Activated CD4-positive, alpha-beta T cell treated with anti-CD3 and anti-CD28 coated beads, Interleukin-2, amount 50 U/mL, for 48 hours (primary cell): ENCODE results near the gene GLG1.
"Not testable (repeated sequence)": the region's sequence is repeated elsewhere in the genome, so short reads cannot be mapped to it uniquely, and the experiment has no call there.

Source experiments
- DNase-seq, 2 experiments: peaks; one replicate each; pipeline ENCODE4 v3.0.0-alpha.2; 2020

Gene GLG1

DNA sequence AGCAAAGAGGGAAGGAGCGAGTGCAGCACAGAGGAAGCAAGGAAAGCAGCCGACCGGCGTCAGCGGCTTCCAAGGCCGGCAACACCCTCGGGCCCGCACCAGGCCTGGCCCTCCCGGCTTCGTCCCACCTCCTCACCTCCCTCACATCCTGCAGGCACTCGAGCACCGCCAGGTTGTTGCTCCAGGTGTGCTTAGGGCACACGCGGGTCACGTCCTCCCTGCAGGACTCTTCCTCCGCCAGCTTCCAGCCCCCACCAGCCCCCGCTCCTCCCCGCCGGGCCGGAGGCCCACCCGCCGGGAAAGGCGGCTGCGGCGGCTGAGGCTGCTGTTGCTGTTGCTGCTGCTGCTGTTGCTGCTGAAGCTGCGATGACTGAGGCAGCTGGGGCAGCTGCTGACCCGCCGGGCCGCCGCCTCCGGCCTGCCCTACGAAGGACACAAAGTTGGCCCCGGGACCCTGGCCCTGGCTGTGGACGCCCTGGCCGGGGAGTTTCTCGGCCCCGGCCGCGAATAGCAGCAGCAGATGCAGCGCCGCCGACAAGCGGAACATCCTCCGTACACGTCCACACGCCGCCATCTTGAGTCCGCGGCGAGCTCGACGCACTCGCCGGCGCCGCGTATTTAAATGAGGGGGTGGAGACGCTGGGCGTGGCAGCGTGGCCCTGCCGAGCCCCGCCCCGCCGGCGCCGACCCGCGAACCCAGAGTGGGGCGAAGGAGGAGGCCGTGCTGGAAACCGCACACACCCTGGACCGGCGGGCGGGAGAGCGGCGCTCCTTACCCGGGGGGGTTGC lies at the start of gene GLG1:
Gene GLG1 (minus strand): TSS at position 594 of the 789 bp plus-strand sequence. CDS start 20 bp downstream, at position 574.
- peak; percentile 91 to 92 for DNase-seq

DNA sequence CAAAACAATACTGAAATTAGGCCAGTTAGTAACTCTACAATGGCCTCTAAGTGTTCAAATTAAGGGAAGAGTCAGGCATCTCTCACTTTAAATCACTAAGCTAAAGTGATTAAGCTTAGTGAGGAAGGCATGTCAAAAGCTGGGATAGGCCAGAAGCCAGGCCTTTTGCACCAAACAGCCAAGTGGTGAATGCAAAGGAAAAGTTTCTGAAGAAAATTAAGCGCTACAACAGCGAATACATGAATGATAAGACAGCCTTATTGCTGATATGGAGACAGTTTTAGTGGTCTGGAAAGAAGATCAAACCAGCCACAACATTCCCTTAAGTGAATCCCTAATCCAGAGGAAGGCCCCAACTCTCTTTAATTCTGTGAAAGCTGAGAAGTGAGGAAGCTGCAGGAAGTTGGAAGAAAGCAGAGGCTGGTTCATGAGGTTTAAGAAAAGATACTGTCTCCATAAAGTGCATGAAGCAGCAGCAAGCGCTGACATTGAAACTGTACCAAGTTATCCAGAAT lies 47.7 kb upstream of the GLG1 start:
- DNase-seq = no peak

DNA sequence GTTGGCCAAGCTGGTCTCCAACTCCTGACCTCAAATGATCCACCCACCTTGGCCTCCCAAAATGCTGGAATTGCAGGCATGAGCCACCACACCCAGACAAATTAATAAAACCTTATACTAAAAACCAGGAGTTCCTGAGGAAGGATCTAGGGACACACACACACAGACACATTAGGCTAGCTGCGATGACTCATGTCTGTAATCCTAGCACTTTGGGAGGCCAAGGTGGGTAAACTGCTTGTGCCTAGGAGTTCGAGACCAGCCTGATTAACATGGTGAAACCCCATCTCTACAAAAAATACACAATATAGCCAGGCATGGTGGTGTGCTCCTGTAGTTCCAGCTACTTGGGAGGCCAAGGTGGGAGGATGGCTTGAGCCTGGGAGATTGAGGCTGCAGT lies 46.0 kb upstream of the GLG1 start:
- DNase-seq = not testable (repeated sequence)

DNA sequence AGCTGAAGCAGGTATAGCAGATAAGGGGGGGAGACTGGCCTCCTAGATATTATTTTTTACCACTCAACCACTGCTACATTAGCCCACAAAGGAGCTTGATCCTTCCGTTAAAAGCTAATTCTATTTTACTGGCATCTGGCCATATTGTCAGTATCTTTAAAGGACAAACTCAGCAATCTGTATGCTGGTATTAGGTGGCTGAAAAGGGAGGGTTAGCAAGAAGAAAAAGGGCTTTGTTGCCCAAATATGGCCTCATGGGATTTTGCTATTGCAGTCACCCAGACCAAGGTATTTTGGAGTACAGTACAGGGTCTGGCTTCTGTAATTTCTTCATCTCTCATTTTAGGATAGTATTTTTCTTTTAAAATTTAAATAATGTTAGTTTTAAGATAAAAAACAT lies 45.3 kb upstream of the GLG1 start:
- no peak for DNase-seq

DNA sequence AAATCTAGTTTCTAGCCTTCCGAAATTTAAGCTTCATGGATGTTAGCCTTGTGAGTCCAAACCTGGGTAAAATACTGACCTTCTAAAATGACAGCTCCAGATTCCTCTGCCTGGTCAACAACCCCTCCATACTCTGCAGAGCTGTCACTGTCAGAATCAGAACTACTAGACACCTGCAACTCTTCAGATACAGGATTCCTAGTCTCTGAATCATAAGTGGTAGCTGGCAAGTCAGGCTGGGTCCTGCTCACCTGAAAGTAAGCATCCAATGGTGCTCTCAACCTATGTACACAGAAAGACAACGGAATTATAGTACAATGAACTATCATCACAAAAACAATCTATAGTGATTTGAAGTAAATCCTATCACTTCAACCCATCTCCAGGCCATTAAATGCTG lies 44.9 kb upstream of the GLG1 start:
- no peak for DNase-seq

DNA sequence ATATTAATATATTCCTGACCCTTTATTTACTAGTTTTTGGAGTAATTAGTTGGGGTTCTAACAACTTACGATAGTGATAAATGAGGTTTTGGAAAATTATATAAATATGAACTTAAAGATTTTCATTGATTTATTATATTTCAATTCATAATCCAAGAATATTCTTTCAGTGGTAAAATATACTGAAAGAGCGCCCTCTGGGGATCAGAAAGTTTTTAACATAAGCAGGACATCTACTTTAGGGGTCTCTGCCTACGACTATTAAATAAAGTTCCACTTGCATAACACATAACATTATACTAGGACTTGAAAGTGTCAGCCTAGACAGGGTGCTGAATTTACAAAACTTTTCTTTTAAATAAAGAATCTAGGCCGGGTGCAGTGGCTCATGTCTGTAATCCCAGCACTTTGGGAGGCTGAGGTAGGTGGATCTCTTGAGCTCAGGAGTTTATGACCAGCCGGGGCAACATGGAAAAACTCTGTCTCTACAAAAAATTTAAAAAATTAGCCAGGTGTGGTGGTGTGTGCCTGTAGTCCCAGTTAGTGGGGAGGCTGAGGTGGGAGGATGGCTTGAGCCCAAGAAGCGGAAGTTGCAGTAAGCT lies 44.2 kb upstream of the GLG1 start:
- DNase-seq = no peak

DNA sequence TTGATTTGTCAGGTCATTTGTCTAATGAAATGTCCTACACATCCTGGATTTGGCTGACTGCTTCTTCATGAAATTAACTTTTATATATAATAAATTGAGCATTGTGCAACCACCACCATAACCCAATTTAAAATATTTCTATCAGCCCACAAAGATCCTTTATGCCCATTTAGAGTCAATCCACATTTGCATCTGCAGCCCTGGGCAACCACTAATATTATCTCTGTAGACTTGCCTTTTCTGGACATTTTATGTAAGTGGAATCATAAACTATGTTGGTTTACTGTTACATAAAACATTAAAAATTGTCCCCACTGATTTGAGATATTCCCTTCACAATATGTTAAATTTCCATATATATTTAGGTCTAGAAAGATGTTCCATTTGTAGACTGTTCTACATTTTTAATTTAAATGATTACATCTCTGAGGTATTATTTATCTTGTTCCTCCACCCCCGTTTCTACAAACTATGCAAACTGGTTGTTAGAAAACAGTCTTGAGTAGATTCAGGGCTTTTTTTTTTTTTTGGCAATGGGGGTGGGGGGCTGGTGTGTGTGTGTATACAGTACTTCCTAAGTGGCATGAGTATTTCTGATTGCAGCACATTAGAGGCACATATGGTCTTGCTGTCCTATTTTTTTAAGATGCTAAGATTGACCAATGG lies 43.1 kb upstream of the GLG1 start:
- DNase-seq = no peak

DNA sequence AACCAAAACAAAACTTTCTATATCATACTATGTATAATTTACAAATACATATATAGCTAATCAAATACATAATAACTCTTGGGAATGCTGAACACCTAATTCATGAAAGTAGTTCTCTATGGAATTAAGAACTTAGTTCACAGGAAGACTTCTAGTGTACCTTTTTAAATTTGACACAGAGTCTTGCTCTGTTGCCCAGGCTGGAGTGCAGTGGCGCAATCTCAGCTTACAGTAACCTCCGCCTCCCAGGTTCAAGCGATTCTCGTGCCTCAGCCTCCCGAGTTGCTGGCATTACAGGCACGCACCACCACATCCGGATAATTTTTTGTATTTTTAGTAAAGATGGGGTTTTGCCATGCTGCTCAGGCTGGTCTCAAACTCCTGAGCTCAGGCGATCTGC lies 35.1 kb upstream of the GLG1 start:
- no peak for DNase-seq

DNA sequence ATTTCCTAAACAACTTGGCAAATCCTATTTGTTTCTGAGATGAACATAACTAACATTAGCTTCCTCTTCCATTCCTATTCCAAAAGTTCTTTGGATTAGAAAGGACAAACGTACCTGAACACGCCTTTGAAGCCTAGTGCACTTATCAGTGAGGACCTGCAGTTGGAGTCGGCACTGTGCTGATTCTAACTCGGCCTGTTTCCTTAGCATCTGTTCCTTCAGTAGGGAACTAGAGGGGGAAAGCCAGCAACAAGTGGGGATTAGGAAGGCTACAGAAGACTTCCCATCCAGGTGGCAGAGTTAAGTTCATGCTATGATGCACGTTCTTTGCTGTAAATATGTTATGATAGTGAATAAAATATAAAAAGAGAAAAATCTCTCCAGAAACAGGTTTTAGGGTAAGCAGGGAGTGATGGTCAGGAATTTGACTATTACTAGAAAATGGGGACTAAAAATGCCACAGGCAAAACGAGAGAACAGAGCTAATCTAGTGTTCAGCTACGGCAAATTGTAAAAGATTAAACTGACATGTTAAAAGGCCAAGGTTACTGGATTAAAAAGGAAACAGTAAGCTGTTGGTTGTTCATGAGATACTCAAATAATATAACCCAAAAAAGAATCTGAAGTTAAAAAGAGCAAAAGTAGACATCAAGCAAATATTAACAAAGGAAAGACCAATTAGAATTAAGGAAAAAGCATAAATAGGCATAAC lies 31.0 kb upstream of the GLG1 start:
- no peak for DNase-seq

DNA sequence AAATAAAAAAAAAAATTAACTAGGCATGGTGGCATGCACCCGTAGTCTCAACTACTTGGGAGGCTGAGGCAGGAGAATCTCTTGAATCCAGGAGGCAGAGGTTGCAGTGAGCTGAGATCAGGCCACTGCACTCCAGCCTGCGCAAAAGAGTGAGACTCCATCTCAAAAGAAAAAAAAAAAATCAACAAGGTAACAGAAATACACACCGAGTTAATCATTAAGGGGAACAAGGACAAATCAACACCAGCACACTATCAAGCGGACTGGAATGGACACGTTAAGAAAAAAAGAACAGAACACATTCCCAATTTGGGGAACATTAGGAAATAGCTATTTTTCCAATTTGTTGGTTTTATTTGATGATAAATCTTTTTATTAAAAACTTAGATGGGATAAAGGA lies 28.4 kb upstream of the GLG1 start:
- DNase-seq = no peak

DNA sequence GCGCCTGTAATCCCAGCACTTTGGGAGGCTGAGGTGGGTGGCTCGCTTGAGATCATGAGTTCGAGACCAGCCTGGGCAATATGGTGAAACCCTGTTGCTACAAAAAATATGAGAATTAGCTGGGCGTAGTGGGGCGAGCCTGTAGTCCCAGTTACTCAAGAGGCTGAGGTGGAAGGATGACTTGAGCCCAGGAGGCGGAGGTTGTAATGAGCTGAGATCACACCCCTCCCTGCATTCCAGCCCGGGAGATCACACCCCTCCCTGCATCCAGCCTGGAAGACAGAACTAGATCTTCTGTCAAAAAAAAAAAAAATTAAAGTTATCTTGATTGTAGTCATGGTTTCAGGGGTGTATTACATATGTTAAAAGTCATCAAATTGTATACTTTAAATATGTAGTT lies 26.8 kb upstream of the GLG1 start:
- DNase-seq = no peak

DNA sequence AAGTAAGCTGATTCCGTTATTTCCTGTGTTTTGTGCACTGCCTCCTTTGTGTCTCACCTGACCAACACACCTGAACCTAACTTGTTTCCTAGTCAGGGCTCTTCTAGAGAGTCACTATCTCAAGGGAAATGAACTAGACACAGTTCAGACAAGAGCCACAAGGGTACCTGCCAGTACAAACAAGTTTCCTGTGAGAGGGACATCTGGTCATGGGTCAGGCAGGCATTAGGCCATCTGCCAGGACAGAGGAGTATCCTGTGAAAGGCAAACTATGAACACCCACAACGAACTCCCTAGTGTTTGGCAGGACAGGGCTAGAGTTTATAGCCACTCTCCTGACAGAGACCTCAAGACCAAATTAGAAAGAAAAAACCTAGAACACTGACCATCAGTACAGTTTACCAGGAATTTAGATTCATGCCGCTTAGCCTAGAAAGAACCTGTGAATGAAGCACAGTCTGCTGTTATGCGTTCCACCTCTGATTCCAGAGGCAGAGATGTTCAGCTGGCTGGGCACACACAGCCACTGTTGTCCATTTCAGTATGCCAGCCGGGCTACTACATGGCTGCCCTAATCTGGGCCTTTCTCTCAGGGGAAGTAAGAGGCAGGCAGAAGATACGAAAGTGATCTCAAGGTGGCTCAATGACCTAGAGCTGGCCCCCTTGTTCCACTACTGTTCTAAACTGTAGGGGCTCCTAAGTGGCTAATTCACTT lies 20.7 kb upstream of the GLG1 start:
- no peak for DNase-seq

DNA sequence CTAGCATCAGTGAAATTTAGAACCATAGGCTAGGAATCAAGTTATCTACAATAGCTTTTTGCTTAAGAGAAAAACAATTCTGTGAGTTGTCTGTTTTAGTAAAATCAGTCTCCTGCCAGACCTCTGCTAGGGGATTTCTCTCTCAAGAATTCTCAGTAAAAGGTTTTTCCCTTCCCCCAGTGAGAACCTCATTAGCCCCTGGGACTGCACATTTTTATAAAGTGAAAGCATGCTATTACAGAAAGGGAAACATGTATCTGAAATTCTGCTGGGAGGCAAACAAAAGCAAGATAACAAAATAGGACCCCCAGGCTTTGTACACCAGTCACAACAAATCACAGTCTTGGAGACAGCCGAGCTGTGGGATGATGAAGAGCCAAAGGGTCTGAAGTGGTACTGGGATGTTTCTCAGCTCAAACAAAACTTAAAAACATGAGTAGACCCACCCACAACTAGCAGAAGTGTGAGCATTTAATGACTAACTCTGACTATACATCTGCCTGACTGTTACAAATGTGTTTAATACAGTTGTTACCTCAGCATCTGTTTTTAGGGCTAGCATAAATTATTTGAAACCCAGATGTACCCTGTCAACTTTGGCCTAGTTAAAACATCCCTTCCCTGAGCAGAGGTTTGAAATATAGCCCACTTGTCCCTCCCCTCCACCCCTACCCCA lies 20.0 kb upstream of the GLG1 start:
- DNase-seq = peak in 1 of 2 experiments; percentile 21

DNA sequence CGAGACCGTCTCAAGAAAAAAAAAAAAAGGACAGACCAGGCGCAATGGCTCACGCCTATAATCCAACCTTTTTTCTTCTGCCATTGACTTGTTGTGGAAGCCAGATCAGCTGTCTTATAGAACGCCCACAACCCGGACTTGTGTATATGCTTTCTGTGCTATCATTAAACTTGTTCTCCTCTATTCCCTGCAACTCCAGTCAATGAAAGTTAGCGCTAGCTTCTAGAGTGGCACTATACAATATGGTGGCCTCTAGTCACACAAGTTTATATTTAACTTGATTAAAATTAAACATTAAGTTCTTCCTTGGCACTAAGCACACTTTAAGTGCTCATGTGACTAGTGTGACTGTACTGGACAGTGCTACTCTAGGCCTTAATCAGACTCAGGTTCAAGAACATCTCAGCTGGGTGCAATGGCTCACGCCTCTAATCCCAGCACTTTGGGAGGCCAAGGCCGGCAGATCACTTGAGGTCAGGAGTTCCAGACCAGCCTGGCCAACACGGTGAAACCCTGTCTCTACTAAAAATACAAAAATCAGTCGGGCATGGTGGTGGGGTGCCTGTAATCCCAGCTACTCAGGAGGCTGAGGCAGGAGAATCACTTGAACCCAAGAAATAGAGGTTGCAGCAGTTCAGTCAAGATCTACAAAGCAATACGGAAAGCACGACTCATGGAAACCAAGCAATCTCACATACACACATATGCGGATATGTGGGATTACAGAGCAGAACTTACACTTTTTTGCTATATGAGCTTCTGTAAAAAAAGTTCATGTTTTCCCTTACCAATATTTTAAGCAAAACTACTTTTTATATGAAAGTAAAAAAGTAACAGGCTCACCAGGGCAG lies 18.8 kb upstream of the GLG1 start:
- peak in 1 of 2 experiments; percentile 23 for DNase-seq

DNA sequence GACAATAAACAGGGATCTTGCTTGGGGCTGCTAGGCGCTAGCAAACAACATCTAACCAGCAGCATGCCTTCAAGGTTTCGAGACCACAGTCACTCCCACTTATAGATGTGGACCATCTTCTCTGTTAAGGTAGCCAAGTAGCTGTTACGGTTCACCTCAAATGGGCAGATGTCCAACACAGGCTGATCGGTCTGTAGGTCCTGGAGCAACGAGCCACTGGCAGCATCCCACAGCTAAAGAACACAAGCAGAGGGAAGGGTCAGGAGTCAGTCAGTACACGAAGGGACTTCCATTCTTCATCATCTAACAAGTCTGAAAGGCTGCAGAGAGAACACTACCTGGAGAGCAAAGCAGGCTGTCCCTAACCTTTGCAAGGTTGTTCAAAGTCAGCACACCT lies 16.9 kb upstream of the GLG1 start:
- DNase-seq = no peak

DNA sequence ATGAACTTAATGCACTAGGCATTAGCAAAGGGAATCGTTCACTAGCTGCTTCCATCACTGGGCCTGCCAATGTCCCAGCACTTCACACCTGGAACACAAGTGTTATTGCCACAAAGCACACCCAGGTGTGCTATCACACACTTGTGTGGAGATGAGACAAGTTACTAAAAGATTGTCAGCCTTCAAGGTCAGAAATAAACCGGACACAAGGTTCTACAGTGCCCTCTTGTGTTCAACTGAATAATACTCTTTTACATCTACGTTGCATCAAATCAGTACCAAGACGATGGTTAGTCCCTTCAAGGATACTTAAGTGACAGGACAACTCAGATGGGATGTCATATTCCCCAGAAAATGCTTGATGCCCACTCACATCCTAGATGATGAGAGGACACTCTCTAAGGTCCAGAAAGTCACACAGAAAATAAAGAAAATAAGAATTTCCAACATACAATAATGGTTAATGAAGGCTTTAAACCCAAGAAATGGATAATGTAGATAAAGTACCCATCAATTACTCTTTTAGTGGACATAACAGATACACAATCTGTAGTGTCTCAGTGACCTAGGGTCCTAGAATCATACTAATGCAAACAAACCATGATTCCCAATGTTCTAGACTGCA lies 16.4 kb upstream of the GLG1 start:
- no peak for DNase-seq

DNA sequence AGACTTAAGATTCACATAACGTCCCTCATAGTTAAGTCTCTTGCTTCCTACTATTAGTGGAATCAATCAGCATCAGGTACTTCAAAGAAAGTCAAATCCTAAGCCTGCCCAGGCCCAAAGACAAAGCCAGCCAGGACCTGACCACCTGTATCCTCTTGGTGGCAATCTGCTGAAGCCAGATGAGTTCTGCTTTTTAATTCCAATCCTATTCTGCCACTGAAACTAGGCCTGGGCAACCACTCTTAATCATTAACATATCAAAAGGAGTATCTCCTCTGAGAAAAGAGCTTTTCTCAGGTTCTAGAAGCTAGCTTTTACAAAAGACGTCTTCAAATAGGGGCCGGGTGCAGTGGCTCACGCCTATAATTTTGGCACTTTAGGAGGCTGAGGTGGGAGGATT lies 15.1 kb upstream of the GLG1 start:
- no peak for DNase-seq

DNA sequence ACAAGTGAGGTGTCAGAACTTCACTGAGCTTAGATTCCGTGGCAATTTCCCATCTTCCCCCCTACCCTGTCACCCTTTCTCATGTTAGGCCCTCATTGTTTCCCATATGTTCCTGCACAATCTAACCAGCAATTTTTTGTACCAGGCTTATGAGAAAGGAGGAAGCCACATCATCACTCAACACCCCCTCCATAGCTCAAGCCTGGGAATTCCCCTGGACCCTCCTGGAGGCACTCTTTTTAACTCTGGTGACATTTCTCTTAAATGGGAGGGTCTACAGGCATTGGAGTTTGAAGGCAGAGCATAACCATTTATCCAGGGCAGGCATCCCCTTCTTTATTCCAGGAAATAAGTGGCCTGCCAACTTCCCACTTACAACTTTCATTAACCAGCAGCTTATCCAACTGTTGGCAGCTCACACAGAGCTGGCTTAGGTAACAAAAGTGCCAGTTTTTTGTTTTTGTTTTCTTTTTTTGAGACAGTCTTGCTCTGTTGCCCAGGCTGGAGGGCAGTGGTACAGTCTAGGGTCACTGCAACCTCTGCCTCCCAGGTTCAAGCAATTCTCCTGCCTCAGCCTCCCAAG lies 10.4 kb upstream of the GLG1 start:
- no peak for DNase-seq

DNA sequence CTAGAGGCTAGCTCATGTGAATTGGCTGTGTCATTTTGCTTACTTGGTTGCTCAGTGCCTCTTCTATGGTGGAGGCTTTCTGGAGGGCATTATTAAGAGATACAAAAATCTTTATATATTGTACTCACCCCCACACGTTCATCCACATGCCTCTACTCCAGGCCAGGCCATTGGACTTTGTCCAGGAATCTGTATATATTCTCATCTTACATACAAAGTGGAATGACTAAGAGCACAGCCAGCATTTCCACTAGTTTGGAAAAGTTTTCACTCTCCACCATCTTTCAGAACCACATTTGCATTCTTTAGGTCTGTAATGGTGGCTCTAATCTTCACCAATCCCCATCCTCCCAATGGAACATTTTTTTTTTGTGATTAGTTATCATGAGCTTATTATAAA lies 4.8 kb upstream of the GLG1 start:
- DNase-seq = no peak

DNA sequence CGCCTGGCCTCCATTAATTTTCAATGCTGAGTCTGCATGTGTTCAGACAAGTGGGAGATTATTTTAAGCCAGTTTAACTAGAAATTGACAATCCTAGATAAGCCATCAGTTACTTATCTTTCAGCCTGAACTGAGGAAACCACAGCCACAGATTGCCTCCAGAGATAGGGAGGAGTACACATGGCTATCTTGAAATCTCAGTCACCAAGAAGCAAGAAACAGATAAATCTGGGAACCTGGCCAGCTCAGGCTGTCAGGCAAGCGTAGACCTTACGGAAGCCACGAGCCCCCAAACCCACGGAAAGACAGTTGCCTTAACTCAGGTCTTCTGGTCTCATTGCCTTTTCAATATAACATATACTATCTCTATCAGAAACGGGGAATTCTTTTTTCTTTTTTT lies 2.0 kb upstream of the GLG1 start:
- DNase-seq = peak in 1 of 2 experiments; percentile 31
